Endothelial cell of umbilical vein (primary cell): ENCODE measurements around the gene IGSF3.

Experiments
- CTCF ChIP-seq, 2 donors: IDR thresholded peaks; 1 replicate in 1 of 2; 2 replicates in 1 of 2; pipeline ENCODE4 v1.5.1; 2011; ENCODE audit warnings: low read length in 2 of 2, mild to moderate bottlenecking in 2 of 2, moderate library complexity in 2 of 2, control low read depth in 1 of 2, inconsistent platforms in 1 of 2, low read depth in 1 of 2; ENCODE audit not compliant: insufficient read depth in 1 of 2; ENCODE audit errors: extremely low read depth in 1 of 2
- EZH2 ChIP-seq: IDR thresholded peaks from 2 replicates; pipeline ENCODE4 v1.6.1; 2012; ENCODE audit warnings: borderline replicate concordance, low read depth, mild to moderate bottlenecking, moderate library complexity, low read length, inconsistent platforms; ENCODE audit not compliant: severe bottlenecking
- FOS ChIP-seq: IDR thresholded peaks from 2 replicates; pipeline ENCODE4 v1.6.1; 2011; ENCODE audit warnings: mild to moderate bottlenecking, low read length, moderate library complexity, borderline replicate concordance; ENCODE audit not compliant: insufficient read depth
- GATA2 ChIP-seq: IDR thresholded peaks from 2 replicates; pipeline ENCODE4 v1.7.0; 2011; ENCODE audit warnings: low read depth, mild to moderate bottlenecking, moderate library complexity, mixed read lengths, low read length; ENCODE audit not compliant: insufficient read length, insufficient read depth
- JUN ChIP-seq: IDR thresholded peaks from 2 replicates; pipeline ENCODE4 v1.6.1; 2011; ENCODE audit warnings: borderline replicate concordance, low read depth; ENCODE audit not compliant: insufficient read length, insufficient read depth
- MAX ChIP-seq: IDR thresholded peaks from 2 replicates; pipeline ENCODE4 v1.6.1; 2011; ENCODE audit not compliant: insufficient read depth, insufficient read length
- MYC ChIP-seq: IDR thresholded peaks from one replicate; pipeline ENCODE4 v1.6.1; 2011; ENCODE audit warnings: mild to moderate bottlenecking, low read depth, low read length
- POLR2A ChIP-seq: IDR thresholded peaks from 2 replicates; pipeline ENCODE4 v1.6.1; 2012; ENCODE audit warnings: low read depth, mild to moderate bottlenecking, control low read depth, low read length
- POLR2AphosphoS5 ChIP-seq: IDR thresholded peaks from 2 replicates; pipeline ENCODE4 v1.6.1; 2012; ENCODE audit warnings: low read depth, mild to moderate bottlenecking, control low read depth, low read length, moderate library complexity; ENCODE audit not compliant: insufficient read depth

- no peak for TF ChIP-seq GATA2
- TF ChIP-seq CTCF (IDR thresholded peaks at IDR 0.05; ENCODE audit: extremely low read depth in 1 of 2, insufficient read depth in 1 of 2, low read depth in 1 of 2, low read length in 2 of 2): no peak
- no peak for TF ChIP-seq MYC
- no peak for TF ChIP-seq MAX
- no peak for TF ChIP-seq POLR2AphosphoS5
- no peak for TF ChIP-seq POLR2A
- no peak for TF ChIP-seq EZH2
- no peak for TF ChIP-seq FOS
- no peak for TF ChIP-seq JUN
Measured at GRCh38 chr1:116537040-116537831, 130.3 kb downstream of the IGSF3 start.
